Effector memory CD4-positive, alpha-beta T cell (primary cell): Measurements from ENCODE around the gene CYB561.

Source experiments
- DNase-seq, 3 donors: peaks; one replicate each; pipeline ENCODE4 v3.0.0-alpha.2; 2020
- H3K27ac ChIP-seq: 2 replicates; pipeline ENCODE4 v1.7.0; 2013; ENCODE audit warnings: mild to moderate bottlenecking, low read length, moderate library complexity; ENCODE audit not compliant: insufficient read depth, poor library complexity, severe bottlenecking
- H3K27me3 ChIP-seq: replicated peaks from 2 replicates; pipeline ENCODE4 v1.7.0; 2013; ENCODE audit warnings: mild to moderate bottlenecking, low read length; ENCODE audit not compliant: insufficient read depth, control insufficient read depth, poor library complexity, severe bottlenecking
- H3K36me3 ChIP-seq: 2 replicates; pipeline ENCODE4 v1.7.0; 2013; ENCODE audit warnings: mild to moderate bottlenecking, low read length, moderate library complexity; ENCODE audit not compliant: control insufficient read depth, insufficient read depth
- H3K4me1 ChIP-seq: 2 replicates; pipeline ENCODE4 v1.7.0; 2013; ENCODE audit warnings: low read length, mild to moderate bottlenecking; ENCODE audit not compliant: control insufficient read depth, insufficient read depth, poor library complexity, severe bottlenecking
- H3K4me3 ChIP-seq: 2 replicates; pipeline ENCODE4 v1.7.0; 2013; ENCODE audit warnings: low read length, low read depth, mild to moderate bottlenecking; ENCODE audit not compliant: insufficient read depth, poor library complexity, severe bottlenecking
- H3K9me3 ChIP-seq: 2 replicates; pipeline ENCODE4 v1.7.0; 2013; ENCODE audit warnings: mild to moderate bottlenecking, low read length, moderate library complexity; ENCODE audit not compliant: control insufficient read depth

The CYB561 gene

GRCh38 chr17:63412234-63412633, 33.9 kb downstream of the CYB561 start:
- Histone ChIP-seq H3K4me3 (no peak overlapping the region), H3K9me3 (no peaks in the 10 kb centered on the region), H3K27me3 (no peaks in the 10 kb centered on the region), H3K36me3 (peaks cover 10% of the 10 kb centered on the region), H3K4me1 (no peaks in the 10 kb centered on the region), H3K27ac (no peak overlapping the region)
- no peak for DNase-seq

- DNase-seq = no peak
These were observed 38.3 kb downstream of the CYB561 start for GRCh38 chr17:63407741-63408330.

GRCh38 chr17:63406689-63407330, 39.3 kb downstream of the CYB561 start:
- Histone ChIP-seq H3K4me3 (no peak overlapping the region), H3K4me1 (no peaks in the 10 kb centered on the region), H3K27ac (no peak overlapping the region), H3K9me3 (no peaks in the 10 kb centered on the region), H3K27me3 (no peaks in the 10 kb centered on the region), H3K36me3 (peaks cover 4% of the 10 kb centered on the region)
- peak; percentile 19 to 51 (median 31) for DNase-seq

More at GRCh38 chr17:63407741-63408330, 38.3 kb downstream of the CYB561 start:
- Histone ChIP-seq H3K4me3 (no peak overlapping the region), H3K27ac (no peak overlapping the region), H3K9me3 (no peaks in the 10 kb centered on the region), H3K27me3 (no peaks in the 10 kb centered on the region), H3K4me1 (no peaks in the 10 kb centered on the region), H3K36me3 (peaks cover 10% of the 10 kb centered on the region)

GRCh38 chr17:63405741-63406261, 40.3 kb downstream of the CYB561 start:
- Histone ChIP-seq H3K27ac (no peak overlapping the region), H3K4me3 (no peak overlapping the region), H3K9me3 (no peaks in the 10 kb centered on the region), H3K36me3 (no peaks in the 10 kb centered on the region), H3K4me1 (no peaks in the 10 kb centered on the region), H3K27me3 (no peaks in the 10 kb centered on the region)
- no peak for DNase-seq

- H3K4me1 ChIP-seq = no peaks in the 10 kb centered on the region
- H3K27ac ChIP-seq = no peak overlapping the region
- DNase-seq = no peak
- H3K27me3 ChIP-seq = no peaks in the 10 kb centered on the region
- H3K36me3 ChIP-seq = no peaks in the 10 kb centered on the region
- no peaks in the 10 kb centered on the region for H3K9me3 ChIP-seq
- H3K4me3 ChIP-seq = no peak overlapping the region
These were observed 41.1 kb downstream of the CYB561 start for GRCh38 chr17:63405020-63405419.

- DNase-seq = no peak
- Histone ChIP-seq H3K36me3 (peaks cover 5% of the 10 kb centered on the region), H3K27ac (no peak overlapping the region), H3K4me3 (no peak overlapping the region), H3K27me3 (no peaks in the 10 kb centered on the region), H3K4me1 (no peaks in the 10 kb centered on the region), H3K9me3 (no peaks in the 10 kb centered on the region)
These were observed 43.5 kb downstream of the CYB561 start for GRCh38 chr17:63402431-63403212.

- Histone ChIP-seq H3K27ac (no peak overlapping the region), H3K4me3 (no peak overlapping the region), H3K4me1 (no peaks in the 10 kb centered on the region), H3K36me3 (peaks cover 5% of the 10 kb centered on the region), H3K27me3 (no peaks in the 10 kb centered on the region), H3K9me3 (no peaks in the 10 kb centered on the region)
- DNase-seq = no peak
These were observed 46.2 kb downstream of the CYB561 start for GRCh38 chr17:63399856-63400255.

GRCh38 chr17:63399316-63399715, 46.8 kb downstream of the CYB561 start:
- Histone ChIP-seq H3K4me3 (no peak overlapping the region), H3K27ac (no peak overlapping the region), H3K27me3 (no peaks in the 10 kb centered on the region), H3K9me3 (no peaks in the 10 kb centered on the region), H3K36me3 (peaks cover 5% of the 10 kb centered on the region), H3K4me1 (no peaks in the 10 kb centered on the region)
- no peak for DNase-seq

- Histone ChIP-seq H3K9me3 (no peaks in the 10 kb centered on the region), H3K27me3 (no peaks in the 10 kb centered on the region), H3K4me3 (no peak overlapping the region), H3K27ac (no peak overlapping the region), H3K4me1 (no peaks in the 10 kb centered on the region), H3K36me3 (peaks cover 5% of the 10 kb centered on the region)
- DNase-seq = no peak
These were observed 47.4 kb downstream of the CYB561 start for GRCh38 chr17:63398680-63399079.
